ENCODE results near the gene GHDC.

The GHDC gene

DNA sequence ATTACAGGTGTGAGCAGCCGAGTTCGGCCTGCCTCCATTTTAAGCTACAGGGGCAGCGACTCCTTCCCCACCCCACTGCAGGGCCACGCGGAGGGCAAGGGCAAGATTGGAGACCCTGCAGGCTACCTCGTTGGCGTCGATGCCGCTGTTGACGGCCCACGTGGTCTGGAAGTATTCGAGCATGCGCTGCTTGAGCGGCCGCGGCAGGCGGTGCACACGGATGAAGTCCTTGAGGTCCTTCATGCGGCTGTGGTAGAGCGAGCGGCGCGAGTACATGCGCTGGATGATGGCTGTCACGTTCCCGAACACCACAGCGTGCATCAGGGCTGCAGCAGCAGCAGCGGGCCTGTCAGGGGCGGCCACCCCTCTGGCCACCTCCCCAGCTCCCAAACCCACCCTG, 24.9 kb downstream of the GHDC start:
- H3K27ac ChIP-seq = no peak overlapping the region
- no peak for TF ChIP-seq ZFX (IDR thresholded peaks at IDR 0.05; ENCODE audit: borderline replicate concordance)
- TF ChIP-seq, protein P1, sequence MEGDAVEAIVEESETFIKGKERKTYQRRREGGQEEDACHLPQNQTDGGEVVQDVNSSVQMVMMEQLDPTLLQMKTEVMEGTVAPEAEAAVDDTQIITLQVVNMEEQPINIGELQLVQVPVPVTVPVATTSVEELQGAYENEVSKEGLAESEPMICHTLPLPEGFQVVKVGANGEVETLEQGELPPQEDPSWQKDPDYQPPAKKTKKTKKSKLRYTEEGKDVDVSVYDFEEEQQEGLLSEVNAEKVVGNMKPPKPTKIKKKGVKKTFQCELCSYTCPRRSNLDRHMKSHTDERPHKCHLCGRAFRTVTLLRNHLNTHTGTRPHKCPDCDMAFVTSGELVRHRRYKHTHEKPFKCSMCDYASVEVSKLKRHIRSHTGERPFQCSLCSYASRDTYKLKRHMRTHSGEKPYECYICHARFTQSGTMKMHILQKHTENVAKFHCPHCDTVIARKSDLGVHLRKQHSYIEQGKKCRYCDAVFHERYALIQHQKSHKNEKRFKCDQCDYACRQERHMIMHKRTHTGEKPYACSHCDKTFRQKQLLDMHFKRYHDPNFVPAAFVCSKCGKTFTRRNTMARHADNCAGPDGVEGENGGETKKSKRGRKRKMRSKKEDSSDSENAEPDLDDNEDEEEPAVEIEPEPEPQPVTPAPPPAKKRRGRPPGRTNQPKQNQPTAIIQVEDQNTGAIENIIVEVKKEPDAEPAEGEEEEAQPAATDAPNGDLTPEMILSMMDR (IDR thresholded peaks at IDR 0.05) = no peak

DNA sequence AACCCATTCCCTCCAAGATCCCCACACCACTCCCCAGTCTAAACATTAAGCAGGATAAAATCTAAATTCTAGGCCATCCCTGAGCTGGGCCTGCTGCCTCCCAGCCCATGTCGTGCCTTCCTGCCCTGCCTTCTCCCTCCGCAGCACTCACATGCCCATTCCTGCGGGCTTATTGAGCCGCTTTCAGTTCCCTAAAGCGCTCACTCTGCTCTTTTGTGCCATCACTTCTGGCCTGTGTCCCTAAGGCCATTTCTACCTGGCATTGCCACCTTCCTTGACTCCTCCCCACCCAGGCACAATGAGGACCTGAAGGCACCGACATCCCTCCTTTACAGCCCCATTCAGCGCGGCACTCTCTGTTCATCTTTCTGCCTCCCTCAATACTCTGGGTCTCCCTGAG, 26.5 kb downstream of the GHDC start:
- TF ChIP-seq, protein P1 (IDR thresholded peaks at IDR 0.05) = no peak
- no peak for TF ChIP-seq ZFX (IDR thresholded peaks at IDR 0.05; ENCODE audit: borderline replicate concordance)
- no peak overlapping the region for H3K27ac ChIP-seq

- no peak overlapping the region for H3K27ac ChIP-seq
- TF ChIP-seq, protein P1 (IDR thresholded peaks at IDR 0.05) = no peak
- no peak for TF ChIP-seq ZFX (IDR thresholded peaks at IDR 0.05; ENCODE audit: borderline replicate concordance)
Measured at GRCh38 chr17:42166196-42166763, 28.0 kb downstream of the GHDC start.

DNA sequence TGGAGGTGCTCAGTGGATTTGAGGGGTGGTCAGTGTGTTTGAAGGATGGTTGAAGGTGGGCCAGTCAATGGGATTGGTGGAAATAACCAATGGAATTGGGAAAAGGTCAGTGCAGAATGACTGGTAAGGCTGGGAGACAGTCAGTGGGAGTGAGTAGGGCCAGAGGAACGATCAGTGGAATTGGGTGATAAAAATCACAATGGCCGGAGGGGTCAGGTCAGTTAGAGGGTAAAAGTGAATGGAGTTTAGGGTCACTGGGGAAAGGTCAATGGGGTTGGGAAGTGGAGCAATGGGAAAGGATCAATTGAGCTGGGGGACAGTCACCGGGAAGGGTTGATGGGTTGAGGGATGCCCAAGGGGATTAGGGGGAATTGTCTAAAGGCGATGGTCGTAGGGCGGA, 28.5 kb downstream of the GHDC start:
- H3K27ac ChIP-seq = no peak overlapping the region
- TF ChIP-seq ZFX (IDR thresholded peaks at IDR 0.05; ENCODE audit: borderline replicate concordance) = no peak
- TF ChIP-seq, protein P1 (IDR thresholded peaks at IDR 0.05) = no peak

GRCh38 chr17:42163696-42164407, 30.4 kb downstream of the GHDC start:
- H3K27ac ChIP-seq = no peak overlapping the region
- TF ChIP-seq, protein P1 (IDR thresholded peaks at IDR 0.05) = no peak

GRCh38 chr17:42163113-42163512, 31.2 kb downstream of the GHDC start:
- H3K27ac ChIP-seq = no peak overlapping the region
- TF ChIP-seq ZFX (IDR thresholded peaks at IDR 0.05; ENCODE audit: borderline replicate concordance) = no peak
- TF ChIP-seq, protein P1 (IDR thresholded peaks at IDR 0.05) = peak; percentile 85

- TF ChIP-seq ZFX (IDR thresholded peaks at IDR 0.05; ENCODE audit: borderline replicate concordance) = no peak
- TF ChIP-seq, protein P1 (IDR thresholded peaks at IDR 0.05) = no peak
- no peak overlapping the region for H3K27ac ChIP-seq
Measured at GRCh38 chr17:42160531-42160910, 33.8 kb downstream of the GHDC start.

Measured in 22Rv1 (cell line).